Activated naive CD4-positive, alpha-beta T cell treated with anti-CD3 and anti-CD28 coated beads, Interleukin-2, amount 10 ng/mL, durations not matched to agents 7 days and 5 days (primary cell): ENCODE results near the gene ARRDC3.
"Not testable (repeated sequence)": the region's sequence is repeated elsewhere in the genome, so short reads cannot be mapped to it uniquely, and the experiment has no call there.

Source experiments
- CTCF ChIA-PET: fragments of 350-600 bp; sonication (Branson Sonifier 250); formaldehyde crosslinking; loops from one replicate; lab custom pipeline; 2021; ENCODE audit warnings: antibody characterized with exemption; lab: Charles Lee
- DNase-seq: peaks from one replicate; pipeline ENCODE4 v3.0.0-alpha.2; 2020
- H3K27ac Mint-ChIP-seq: one replicate; pipeline ENCODE4 v1.8.0; 2021; ENCODE audit warnings: mild to moderate bottlenecking, moderate library complexity, mixed read lengths
- H3K27me3 Mint-ChIP-seq: one replicate; pipeline ENCODE4 v1.8.0; 2021; ENCODE audit warnings: mild to moderate bottlenecking, mixed read lengths
- H3K36me3 Mint-ChIP-seq: one replicate; pipeline ENCODE4 v1.8.0; 2021; ENCODE audit warnings: mixed read lengths
- H3K4me1 Mint-ChIP-seq: one replicate; pipeline ENCODE4 v1.8.0; 2021; ENCODE audit warnings: mixed read lengths
- H3K4me3 Mint-ChIP-seq: one replicate; pipeline ENCODE4 v1.8.0; 2021; ENCODE audit warnings: mild to moderate bottlenecking, moderate library complexity, mixed read lengths
- H3K9me3 Mint-ChIP-seq: one replicate; pipeline ENCODE4 v1.8.0; 2021; ENCODE audit warnings: mixed read lengths

The ARRDC3 gene

DNA sequence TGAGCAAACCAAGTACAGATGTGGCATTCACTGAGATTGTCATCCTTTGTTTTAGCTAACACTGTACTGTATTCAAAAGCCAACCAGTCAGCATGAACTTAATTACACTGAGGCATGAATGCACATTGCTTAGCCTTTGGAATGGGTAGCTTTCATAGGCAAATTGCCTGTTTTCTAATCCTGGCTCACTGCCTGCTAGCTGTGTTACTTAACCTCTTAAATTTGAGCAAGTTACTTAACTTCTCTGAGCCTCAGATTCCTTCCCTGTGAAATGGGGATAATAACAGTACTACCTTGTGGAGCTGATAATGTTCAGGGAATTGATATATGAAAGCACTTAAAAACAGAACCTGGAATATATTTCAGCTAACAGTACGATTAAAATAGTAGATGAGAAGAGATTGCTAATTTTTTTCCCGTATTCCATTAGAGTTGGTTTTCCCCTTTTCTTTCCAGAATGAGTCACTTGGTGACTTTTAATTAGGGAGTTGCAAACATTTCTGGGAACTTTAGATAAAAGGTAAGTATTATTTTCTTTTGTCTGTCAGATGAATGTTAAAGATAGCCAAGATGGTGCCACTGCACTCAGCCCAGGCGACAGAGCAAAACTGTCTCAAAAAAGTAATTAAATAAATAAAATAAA, 43.9 kb downstream of the ARRDC3 start:
- H3K4me1 Mint-ChIP-seq = no peaks in the 10 kb centered on the region
- CTCF ChIA-PET = no interaction called here
- H3K27me3 Mint-ChIP-seq = peaks cover 14% of the 10 kb centered on the region

DNA sequence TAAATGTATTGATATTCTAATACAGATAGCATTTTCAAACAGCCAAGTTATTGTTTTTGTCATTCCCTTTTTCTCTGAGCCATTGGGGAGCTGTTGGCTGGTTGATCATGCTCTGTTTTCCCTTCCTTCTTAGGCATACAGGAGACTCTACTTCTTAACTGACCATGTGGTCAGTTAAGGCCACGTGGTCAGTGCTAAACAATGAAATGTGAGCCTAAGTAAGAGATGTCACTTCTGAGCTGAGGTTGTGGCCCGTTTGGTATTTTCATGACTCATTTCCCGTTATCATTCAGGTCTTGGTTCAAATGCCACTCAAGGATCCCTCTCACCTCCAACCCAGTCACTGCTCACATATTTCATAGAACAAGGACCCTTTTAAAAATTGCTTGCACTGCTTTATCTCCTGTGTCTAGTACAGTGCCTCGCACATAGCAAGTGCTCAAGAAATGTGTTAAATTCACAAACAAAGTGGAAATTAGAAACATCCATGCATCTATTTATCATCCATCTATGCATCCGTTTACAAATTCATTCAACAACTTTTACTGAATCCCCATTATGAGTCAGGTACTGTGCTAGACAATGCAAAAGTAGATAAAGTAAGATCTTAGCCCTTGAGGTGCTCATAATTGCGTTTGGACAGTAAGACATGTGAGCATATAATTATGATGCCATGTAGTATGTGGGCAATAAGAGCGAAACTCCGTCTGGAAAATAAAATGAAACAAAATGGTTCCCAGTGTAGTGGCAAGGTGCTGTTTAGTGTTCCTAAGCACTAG, 50.7 kb downstream of the ARRDC3 start:
- no peak overlapping the region for H3K27ac Mint-ChIP-seq
- no peaks in the 10 kb centered on the region for H3K36me3 Mint-ChIP-seq
- CTCF ChIA-PET = no interaction called here
- H3K27me3 Mint-ChIP-seq = peaks cover 4% of the 10 kb centered on the region
- no peak overlapping the region for H3K4me3 Mint-ChIP-seq
- peaks cover 23% of the 10 kb centered on the region for H3K4me1 Mint-ChIP-seq
- no peaks in the 10 kb centered on the region for H3K9me3 Mint-ChIP-seq
- no peak for DNase-seq

More for the DNA sequence above, 43.9 kb downstream of the ARRDC3 start:
- no peak overlapping the region for H3K27ac Mint-ChIP-seq
- no peak for DNase-seq
- H3K4me3 Mint-ChIP-seq = no peak overlapping the region
- no peaks in the 10 kb centered on the region for H3K36me3 Mint-ChIP-seq
- no peaks in the 10 kb centered on the region for H3K9me3 Mint-ChIP-seq

DNA sequence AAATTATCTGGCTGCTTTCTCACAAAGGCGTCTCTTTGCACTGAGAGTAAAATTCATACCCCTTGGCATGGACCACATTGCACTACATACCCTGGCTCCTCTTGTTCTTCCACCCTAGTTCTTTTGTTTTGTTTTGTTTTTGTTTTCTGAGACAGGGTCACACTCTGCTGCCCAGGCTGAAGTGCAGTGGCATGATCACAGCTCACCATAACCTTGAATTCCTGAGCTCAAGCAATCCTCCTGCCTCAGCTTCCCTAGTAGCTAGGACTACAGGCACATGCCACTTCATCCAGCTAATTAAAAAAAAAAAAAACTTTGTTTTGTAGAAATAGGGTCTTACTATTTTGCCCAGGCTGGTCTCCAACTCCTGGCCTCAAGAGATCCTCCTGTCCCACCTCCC, 51.4 kb downstream of the ARRDC3 start:
- Mint-ChIP-seq H3K4me1 (peaks cover 23% of the 10 kb centered on the region), H3K27me3 (peaks cover 4% of the 10 kb centered on the region), H3K9me3 (no peaks in the 10 kb centered on the region), H3K36me3 (no peaks in the 10 kb centered on the region), H3K4me3 (no peak overlapping the region), H3K27ac (no peak overlapping the region)
- CTCF ChIA-PET = no interaction called here
- no peak for DNase-seq

DNA sequence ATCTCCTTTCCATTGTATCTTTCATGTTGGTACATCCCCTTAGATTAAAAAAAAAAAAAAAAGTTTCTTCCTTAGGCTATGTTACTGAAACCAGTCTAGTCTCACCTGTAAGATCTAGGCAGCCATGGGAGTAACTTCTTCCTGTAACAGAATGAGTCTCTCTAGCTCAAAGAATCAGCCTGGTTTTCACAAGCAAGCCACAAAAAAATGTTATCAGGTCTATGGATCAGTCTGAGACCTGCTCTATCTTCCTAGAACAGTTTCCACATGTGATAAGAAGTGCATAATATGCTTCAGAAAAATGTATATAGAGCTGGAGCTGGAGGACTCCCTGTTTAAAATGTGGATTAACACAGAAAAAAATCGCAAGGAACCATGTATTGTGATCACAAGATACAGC, 53.8 kb downstream of the ARRDC3 start:
- H3K9me3 Mint-ChIP-seq = no peaks in the 10 kb centered on the region
- H3K4me1 Mint-ChIP-seq = peaks cover 23% of the 10 kb centered on the region
- CTCF ChIA-PET = interaction anchor here (0.6 to 1.4 kb wide), 3 partner anchors 11 to 57 kb away, joined by 3 to 4 read pairs (median 3); no protein-coding TSS in a partner anchor
- H3K27ac Mint-ChIP-seq = no peak overlapping the region
- H3K27me3 Mint-ChIP-seq = peaks cover 9% of the 10 kb centered on the region
- no peak for DNase-seq
- no peaks in the 10 kb centered on the region for H3K36me3 Mint-ChIP-seq
- no peak overlapping the region for H3K4me3 Mint-ChIP-seq

DNA sequence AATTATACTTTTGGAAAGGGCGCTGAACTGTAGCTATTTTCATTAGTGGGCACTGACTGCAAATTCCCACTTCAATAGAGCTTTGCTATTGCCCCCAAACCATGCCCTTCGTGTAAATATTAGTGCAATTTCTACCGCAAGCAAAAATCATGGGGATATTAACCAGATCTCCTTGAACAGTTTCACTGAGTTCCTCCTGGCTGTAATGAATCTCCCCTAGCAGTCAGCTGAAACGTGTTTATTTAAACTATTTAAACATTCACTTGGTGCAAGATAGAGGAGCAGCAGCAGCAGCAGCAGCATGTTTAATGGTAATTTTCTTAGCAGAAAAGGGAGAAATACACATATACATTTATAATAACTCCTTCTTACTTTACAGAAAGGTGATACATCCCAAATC, 54.4 kb downstream of the ARRDC3 start:
- peaks cover 23% of the 10 kb centered on the region for H3K4me1 Mint-ChIP-seq
- H3K27me3 Mint-ChIP-seq = peaks cover 9% of the 10 kb centered on the region
- H3K27ac Mint-ChIP-seq = no peak overlapping the region
- no peak overlapping the region for H3K4me3 Mint-ChIP-seq
- CTCF ChIA-PET = interaction anchor here (0.9 kb wide), 1 partner anchor 13 kb away, joined by 3 read pairs; no protein-coding TSS in a partner anchor
- DNase-seq = no peak
- H3K36me3 Mint-ChIP-seq = no peaks in the 10 kb centered on the region
- no peaks in the 10 kb centered on the region for H3K9me3 Mint-ChIP-seq

DNA sequence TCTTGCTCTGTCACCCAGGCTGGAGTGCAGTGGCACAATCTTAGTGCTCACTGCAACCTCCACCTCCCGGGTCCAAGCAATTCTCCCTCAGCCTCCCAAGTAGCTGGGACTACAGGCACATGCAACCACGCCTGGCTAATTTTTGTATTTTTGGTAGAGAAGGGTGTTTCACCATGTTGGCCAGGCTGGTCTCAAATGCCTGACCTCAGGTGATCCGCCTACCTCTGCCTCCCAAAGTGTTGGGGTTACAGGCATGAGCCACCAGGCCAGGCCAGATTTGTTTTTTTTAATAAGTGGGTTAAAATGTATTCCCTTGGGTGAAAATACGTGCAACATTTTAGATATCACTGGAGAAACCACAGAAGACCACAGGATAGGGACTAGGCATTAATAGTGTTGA, 60.1 kb downstream of the ARRDC3 start:
- not testable (repeated sequence) for H3K27ac Mint-ChIP-seq, H3K36me3 Mint-ChIP-seq, DNase-seq, H3K4me3 Mint-ChIP-seq, H3K9me3 Mint-ChIP-seq, H3K4me1 Mint-ChIP-seq
- CTCF ChIA-PET = interaction anchor here (0.9 kb wide), 1 partner anchor 54 kb away, joined by 4 read pairs; no protein-coding TSS in a partner anchor
- peaks cover 14% of the 10 kb centered on the region for H3K27me3 Mint-ChIP-seq

DNA sequence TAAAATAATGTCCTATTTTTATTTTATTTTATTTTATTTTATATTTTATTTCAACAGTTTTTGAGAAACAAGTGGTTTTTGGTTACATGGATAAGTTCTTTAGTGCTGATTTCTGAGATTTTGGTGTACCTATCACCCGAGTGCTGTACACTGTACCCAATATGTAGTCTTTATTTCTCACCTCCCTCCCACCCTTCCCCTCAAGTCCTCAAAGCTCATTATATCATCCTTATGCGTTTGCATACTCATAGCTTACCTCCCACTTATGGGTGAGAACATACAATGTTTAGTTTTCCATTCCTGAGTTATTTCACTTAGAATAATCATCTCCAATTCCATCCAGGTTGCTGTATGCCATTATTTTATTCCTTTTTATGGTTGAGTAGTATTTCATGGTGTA, 63.5 kb downstream of the ARRDC3 start:
- CTCF ChIA-PET = interaction anchor here (1.2 kb wide), 1 partner anchor 47 kb away, joined by 3 read pairs; no protein-coding TSS in a partner anchor
- DNase-seq = no peak
- H3K4me3 Mint-ChIP-seq = no peak overlapping the region
- peaks cover 12% of the 10 kb centered on the region for H3K27me3 Mint-ChIP-seq
- H3K36me3 Mint-ChIP-seq = no peaks in the 10 kb centered on the region
- no peaks in the 10 kb centered on the region for H3K9me3 Mint-ChIP-seq
- no peak overlapping the region for H3K27ac Mint-ChIP-seq
- peaks cover 14% of the 10 kb centered on the region for H3K4me1 Mint-ChIP-seq

DNA sequence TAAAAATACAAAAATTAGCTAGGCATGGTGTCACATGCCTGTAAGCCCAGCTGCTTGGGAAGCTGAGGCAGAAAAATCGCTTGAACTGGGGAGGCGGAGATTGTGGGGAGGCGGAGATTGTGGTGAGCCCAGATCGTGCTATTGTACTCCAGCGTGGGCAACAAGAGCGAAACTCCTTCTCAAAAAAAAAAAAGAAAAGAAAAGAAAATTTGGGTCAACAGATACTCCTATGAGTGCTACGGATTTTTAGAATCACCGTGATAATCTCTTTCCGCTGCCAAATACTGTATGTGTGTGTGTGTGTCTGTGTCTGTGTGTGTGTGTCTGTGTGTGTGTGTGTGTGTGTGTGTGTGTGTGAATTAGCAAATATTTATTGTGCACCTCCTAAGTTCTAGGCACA, 64.4 kb downstream of the ARRDC3 start:
- peak; percentile 39 for DNase-seq
- Mint-ChIP-seq H3K36me3 (no peaks in the 10 kb centered on the region), H3K9me3 (no peaks in the 10 kb centered on the region), H3K27ac (no peak overlapping the region), H3K4me1 (peaks cover 23% of the 10 kb centered on the region), H3K4me3 (no peak overlapping the region), H3K27me3 (peaks cover 8% of the 10 kb centered on the region)
- CTCF ChIA-PET = no interaction called here
